ENCODE measurements around the gene TMPRSS9.
"Not testable (repeated sequence)": the region's sequence is repeated elsewhere in the genome, so short reads cannot be mapped to it uniquely, and the experiment has no call there.

The TMPRSS9 gene

GRCh38 chr19:2343289-2343982, 16.6 kb upstream of the TMPRSS9 start:
- DNase-seq = no peak

GRCh38 chr19:2344381-2344870, 15.6 kb upstream of the TMPRSS9 start:
- DNase-seq = no peak

GRCh38 chr19:2345076-2345475, 15.0 kb upstream of the TMPRSS9 start:
- DNase-seq = no peak

GRCh38 chr19:2345794-2346663, 14.0 kb upstream of the TMPRSS9 start:
- DNase-seq = peak; percentile 20

- DNase-seq = not testable (repeated sequence)
These were observed 10.2 kb upstream of the TMPRSS9 start for GRCh38 chr19:2349818-2350217.

- no peak for DNase-seq
These were observed 9.4 kb upstream of the TMPRSS9 start for GRCh38 chr19:2350656-2351055.

GRCh38 chr19:2351591-2351990, 8.5 kb upstream of the TMPRSS9 start:
- DNase-seq = no peak

- no peak for DNase-seq
These were observed 7.9 kb upstream of the TMPRSS9 start for GRCh38 chr19:2352121-2352520.

- no peak for DNase-seq
These were observed 6.7 kb upstream of the TMPRSS9 start for GRCh38 chr19:2353159-2353886.

- DNase-seq = no peak
These were observed 6.0 kb upstream of the TMPRSS9 start for GRCh38 chr19:2353887-2354592.

GRCh38 chr19:2354670-2355069, 5.4 kb upstream of the TMPRSS9 start:
- no peak for DNase-seq

- DNase-seq = no peak
These were observed 4.7 kb upstream of the TMPRSS9 start for GRCh38 chr19:2355168-2356035.

GRCh38 chr19:2356036-2356646, 3.9 kb upstream of the TMPRSS9 start:
- DNase-seq = no peak

- no peak for DNase-seq
These were observed 2.5 kb upstream of the TMPRSS9 start for GRCh38 chr19:2357279-2358206.

GRCh38 chr19:2358548-2359173, 1.4 kb upstream of the TMPRSS9 start:
- no peak for DNase-seq

GRCh38 chr19:2360833-2361232, 768 bp downstream of the TMPRSS9 start:
- DNase-seq = no peak

GRCh38 chr19:2361246-2362045, 1.4 kb downstream of the TMPRSS9 start:
- no peak for DNase-seq

Measured in NCI-H748 treated with DMSO at 0.1 percent for 48 hours (cell line).